Sigmoid colon (tissue), 7 donors: ENCODE results near the gene MKI67. TPM values are rescaled to one million over a fixed set of nuclear protein-coding genes. Genes with fewer than 3 reads are reported as not detected.

Experiments
- DNase-seq: peaks from one replicate; pipeline ENCODE4 v3.0.0-alpha.2; 2019
- H3K27ac ChIP-seq, 4 donors: fragments of 200-600 bp; sonication (generic); one replicate each; pipeline ENCODE4 v1.5.1; 2016 to 2019; ENCODE audit warnings: mild to moderate bottlenecking in 1 of 4
- H3K27me3 ChIP-seq, 3 donors: fragments of 200-600 bp; sonication (generic); one replicate each; pipeline ENCODE4 v1.5.1; 2019; ENCODE audit warnings: mild to moderate bottlenecking in 1 of 3
- H3K36me3 ChIP-seq, 4 donors: fragments of 200-600 bp; sonication (generic); one replicate each; pipeline ENCODE4 v1.5.1; 2016 to 2019
- H3K4me1 ChIP-seq, 4 donors: fragments of 200-600 bp; sonication (generic); one replicate each; pipeline ENCODE4 v1.5.1; 2017 to 2019
- H3K4me3 ChIP-seq, 4 donors: fragments of 200-600 bp; sonication (generic); one replicate each; pipeline ENCODE4 v1.5.1; 2017 to 2019; ENCODE audit warnings: mild to moderate bottlenecking in 2 of 4, moderate library complexity in 1 of 4
- H3K9me3 ChIP-seq, 4 donors: fragments of 200-600 bp in 3 of 4; sonication (generic) in 3 of 4; one replicate each; pipeline versions ENCODE4 v1.5.1 to v1.6.1; 2013 to 2019
- CTCF ChIP-seq, 4 experiments: fragments of 450-650 bp in 3 of 4; fragments of 200-600 bp in 1 of 4; IDR thresholded peaks; one replicate each; pipeline ENCODE4 v1.5.1; 2016 to 2019; ENCODE audit warnings: antibody characterized with exemption in 4 of 4, mild to moderate bottlenecking in 3 of 4, moderate library complexity in 2 of 4
- EP300 ChIP-seq, 4 donors: sonication (generic); formaldehyde crosslinking; IDR thresholded peaks; one replicate each; pipeline ENCODE4 v1.6.1; 2017; ENCODE audit warnings: antibody characterized with exemption in 4 of 4
- POLR2A ChIP-seq, 2 donors: fragments of 450-650 bp; IDR thresholded peaks; one replicate each; pipeline ENCODE4 v1.6.1; 2016; ENCODE audit warnings: antibody characterized with exemption in 2 of 2, mild to moderate bottlenecking in 2 of 2, moderate library complexity in 2 of 2
- POLR2AphosphoS5 ChIP-seq, 4 donors: sonication (generic); formaldehyde crosslinking; IDR thresholded peaks; one replicate each; pipeline ENCODE4 v1.6.1; 2017; ENCODE audit warnings: antibody characterized with exemption in 4 of 4
- WGBS, 2 donors: extraction: QIAGEN DNeasy Blood & Tissue Kit; methylation state at CpG; one replicate each; pipeline ENCODE4 v1.1.7; 2013; 5-methylcytosine and 5-hydroxymethylcytosine counted together
- intact Hi-C: fragments of 100-400 bp; cut with DNase I; formaldehyde crosslinking; loops from one replicate; pipeline ENCODE4 v1.15.1; 2023
- polyA plus RNA-seq, 3 donors: library from polyadenylated mRNA; stranded (reverse); fragments of 200-250 nt; gene quantifications; one replicate each; pipeline ENCODE4 v1.2.3, GENCODE V29; 2013
- total RNA-seq, 4 donors: library from RNA; depleted of rRNA; stranded (reverse); fragments of >200 nt; gene quantifications; one replicate each; pipeline ENCODE4 v1.1.0, GENCODE V29; 2016
- donor health status: healthy with polysubstance abuse.
- donor health status: Bipolar disorder and iron deficiency.
- donor health status: healthy.

MKI67 gene
- total and polyA plus RNA-seq, 7 donors: 0.49 to 29.0 (median 1.2) TPM

- no peaks in the 10 kb centered on the region for H3K9me3 ChIP-seq
- peak; percentile 48 for DNase-seq
- TF ChIP-seq POLR2A (IDR thresholded peaks at IDR 0.05) (no peak), POLR2AphosphoS5 (IDR thresholded peaks at IDR 0.05) (no peak), EP300 (IDR thresholded peaks at IDR 0.05) (no peak), CTCF (IDR thresholded peaks at IDR 0.05) (no peak)
- H3K4me3 ChIP-seq: no peak overlapping the region
- intact Hi-C loops: no loop called here
- peaks cover 0 to 5% (median 2%) of the 10 kb centered on the region in 4 donors for H3K4me1 ChIP-seq
- 93 to 94% methylated on average over 10 of the region's 10 CpGs for WGBS, 2 donors
- peaks cover 0 to 44% (median 3%) of the 10 kb centered on the region in 4 donors for H3K36me3 ChIP-seq
- H3K27ac ChIP-seq: no peak overlapping the region
- H3K27me3 ChIP-seq: no peaks in the 10 kb centered on the region
These were observed 56.1 kb downstream of the MKI67 start for GRCh38 chr10:128070161-128070560.

- H3K9me3 ChIP-seq: no peaks in the 10 kb centered on the region
- peak; percentile 80 for DNase-seq
- H3K27me3 ChIP-seq: no peaks in the 10 kb centered on the region
- TF ChIP-seq POLR2A (IDR thresholded peaks at IDR 0.05): no peak
- peak; percentile 46 to 79 (median 68) for TF ChIP-seq CTCF (IDR thresholded peaks at IDR 0.05)
- no peak for TF ChIP-seq EP300 (IDR thresholded peaks at IDR 0.05)
- no peak for TF ChIP-seq POLR2AphosphoS5 (IDR thresholded peaks at IDR 0.05)
- no peak overlapping the region for H3K4me3 ChIP-seq
- WGBS, 2 donors: 57 to 59% methylated on average over 28 of the region's 28 CpGs
- peaks cover 0 to 11% (median 3%) of the 10 kb centered on the region in 4 donors for H3K4me1 ChIP-seq
- peaks cover 0 to 42% (median 3%) of the 10 kb centered on the region in 4 donors for H3K36me3 ChIP-seq
- H3K27ac ChIP-seq: no peak overlapping the region
- intact Hi-C loops: loop anchor here (2.0 kb wide), 1 partner anchor 163 kb away; the partner anchor contains the start of gene PTPRE
These were observed 56.7 kb downstream of the MKI67 start for GRCh38 chr10:128069351-128070051.

DNA sequence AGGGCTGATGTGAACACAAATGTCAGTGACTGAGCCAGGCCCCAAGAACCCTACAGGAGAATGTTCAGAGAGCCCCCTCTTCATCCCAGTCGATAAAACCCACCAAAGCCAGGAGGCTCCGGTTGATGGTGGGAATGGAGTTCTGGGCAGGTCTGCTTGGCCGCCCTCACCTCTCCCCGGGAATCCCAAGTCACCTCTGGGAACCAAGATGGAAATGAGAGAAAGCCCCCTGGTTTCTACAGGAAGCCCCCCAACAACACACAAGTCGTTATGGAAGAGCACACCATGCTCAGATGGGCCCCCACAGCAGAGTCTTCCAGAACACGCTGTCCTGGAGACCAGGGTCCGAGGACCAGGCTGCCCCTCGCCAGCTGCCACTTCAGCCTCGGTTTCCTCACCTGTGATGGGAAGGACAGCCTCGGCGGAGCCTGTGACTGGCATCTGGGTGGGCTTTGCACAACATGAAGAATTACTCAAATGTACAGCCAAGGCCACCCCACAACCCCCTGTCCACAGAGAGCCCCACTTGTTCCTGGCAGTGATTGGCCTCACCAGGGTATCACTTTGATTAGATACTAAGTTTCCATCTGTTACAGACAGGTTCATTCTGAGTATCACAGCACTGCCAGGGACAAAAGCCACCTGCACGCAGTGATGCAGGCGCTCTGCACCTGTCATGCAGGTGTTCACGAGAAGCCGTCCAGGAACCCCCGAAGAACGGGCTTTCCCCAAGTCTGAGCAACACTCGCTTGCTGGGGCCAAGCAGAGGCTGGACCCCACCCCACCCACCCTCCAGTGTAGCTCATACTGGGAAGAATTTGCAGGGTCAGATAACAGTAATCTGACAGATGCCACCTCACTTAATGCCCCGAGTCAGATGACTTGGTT lies 57.6 kb downstream of the MKI67 start:
- intact Hi-C loops: loop anchor here (2.0 kb wide), 1 partner anchor 162 kb away; the partner anchor contains the start of gene PTPRE
- H3K36me3 ChIP-seq: peaks cover 0 to 42% (median 3%) of the 10 kb centered on the region in 4 donors
- WGBS, 2 donors: 88 to 91% methylated on average over 19 of the region's 19 CpGs
- peaks cover 0 to 19% (median 7%) of the 10 kb centered on the region in 4 donors for H3K4me1 ChIP-seq
- peak; percentile 64 for DNase-seq
- no peak overlapping the region for H3K4me3 ChIP-seq
- no peak overlapping the region for H3K27ac ChIP-seq
- TF ChIP-seq CTCF (IDR thresholded peaks at IDR 0.05): no peak
- TF ChIP-seq POLR2A (IDR thresholded peaks at IDR 0.05): no peak
- no peaks in the 10 kb centered on the region for H3K9me3 ChIP-seq
- H3K27me3 ChIP-seq: no peaks in the 10 kb centered on the region

DNA sequence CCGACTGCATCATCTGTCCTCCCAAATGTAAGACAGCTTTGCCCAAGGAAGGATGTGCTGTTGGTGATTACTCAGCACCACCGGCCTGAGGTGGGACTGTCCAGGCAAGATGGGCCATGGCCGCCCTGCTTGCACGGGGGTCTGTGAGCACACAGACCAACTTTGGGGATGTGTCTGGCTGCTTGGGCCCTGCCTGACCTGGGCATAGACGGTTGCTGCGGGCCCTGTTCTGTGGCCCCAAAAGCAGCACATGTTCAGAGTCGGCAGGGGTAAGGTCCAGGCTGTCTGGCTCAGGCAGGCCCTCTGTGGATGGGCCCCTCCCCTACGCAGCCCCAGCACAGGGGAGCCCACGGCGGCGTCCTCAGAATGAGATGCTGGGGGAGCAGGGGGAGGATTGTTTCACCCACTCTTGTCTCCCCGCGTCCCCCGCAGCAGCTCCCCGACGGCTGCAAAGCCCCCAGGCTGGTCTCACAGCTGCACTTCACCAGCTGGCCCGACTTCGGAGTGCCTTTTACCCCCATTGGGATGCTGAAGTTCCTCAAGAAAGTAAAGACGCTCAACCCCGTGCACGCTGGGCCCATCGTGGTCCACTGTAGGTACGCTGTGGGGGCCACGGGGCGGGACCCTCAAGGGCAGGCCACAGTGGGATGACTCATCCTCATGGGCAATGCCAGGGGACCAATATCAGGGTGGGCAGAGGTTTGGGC lies 58.4 kb downstream of the MKI67 start:
- no peak for TF ChIP-seq POLR2A (IDR thresholded peaks at IDR 0.05)
- no peak for TF ChIP-seq EP300 (IDR thresholded peaks at IDR 0.05)
- Histone ChIP-seq H3K4me1 (peaks cover 0 to 19% (median 9%) of the 10 kb centered on the region in 4 donors), H3K9me3 (no peaks in the 10 kb centered on the region), H3K4me3 (no peak overlapping the region), H3K27ac (no peak overlapping the region), H3K36me3 (peaks cover 0 to 36% (median 3%) of the 10 kb centered on the region in 4 donors), H3K27me3 (peaks cover 0 to 5% (median 0%) of the 10 kb centered on the region in 3 donors)
- WGBS, 2 donors: 92 to 95% methylated on average over 25 of the region's 25 CpGs
- intact Hi-C loops: loop anchor here (2.0 kb wide), 1 partner anchor 161 kb away; the partner anchor contains the start of gene PTPRE
- DNase-seq: peak; percentile 64
